HG03025 (cell line): ENCODE results near the gene C1orf159.
"Not testable (repeated sequence)": the region's sequence is repeated elsewhere in the genome, so short reads cannot be mapped to it uniquely, and the experiment has no call there.

Experiments used
- ATAC-seq: cut with Tn5 transposase; IDR thresholded peaks from one replicate; pipeline ENCODE4 v1.9.1; 2021; ENCODE audit warnings: mild to moderate bottlenecking, moderate library complexity; ENCODE audit not compliant: unreplicated experiment, low FRiP score

The C1orf159 gene

DNA sequence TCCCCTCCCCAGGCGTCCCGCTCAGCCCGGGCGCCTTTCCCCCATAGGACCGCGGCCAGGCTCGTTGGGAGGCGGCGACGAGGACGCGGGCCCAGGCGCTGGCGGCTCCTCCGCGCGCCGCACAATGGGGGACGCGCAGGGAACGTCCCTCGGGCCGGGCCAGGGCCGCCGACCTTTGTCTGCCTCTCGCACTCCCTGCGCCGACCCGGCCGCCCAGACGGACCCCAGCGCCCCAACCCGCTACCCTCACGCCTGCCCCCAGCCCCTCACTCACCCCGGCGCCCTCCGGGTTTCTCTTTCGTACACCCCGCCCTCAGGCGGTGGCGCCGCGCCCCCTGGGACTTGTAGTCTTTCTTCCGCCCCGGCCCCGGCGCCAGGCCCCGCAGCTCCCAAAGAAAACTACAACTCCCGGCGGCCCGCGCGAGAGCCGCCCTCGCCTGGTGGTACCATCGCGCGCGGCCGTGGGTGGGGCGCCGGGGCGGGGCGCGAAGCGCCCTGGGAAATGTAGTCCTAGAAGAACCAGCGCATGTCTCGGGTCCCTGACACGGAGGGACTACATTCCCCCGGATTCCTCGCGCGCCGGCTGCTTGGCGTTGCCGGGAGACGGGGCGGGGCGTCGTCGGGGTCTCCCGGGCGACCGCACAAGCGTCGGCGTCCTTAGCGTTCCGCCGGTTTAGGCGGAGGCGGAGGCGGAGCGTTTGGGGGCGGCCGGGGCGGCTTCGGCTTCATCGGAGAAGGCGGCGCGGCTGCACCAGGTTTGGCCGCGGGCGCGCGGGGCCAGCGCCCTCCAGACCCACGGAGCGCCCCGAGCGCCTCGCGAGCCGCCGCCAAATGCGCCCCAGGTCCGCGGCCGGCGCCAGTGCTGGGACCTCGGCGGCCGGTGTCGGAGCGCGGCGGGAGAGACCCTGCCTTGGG is at the start of gene C1orf159:
Gene C1orf159 (minus strand): TSS at position 304 of the 915 bp plus-strand sequence. CDS start 24,546 bp downstream, outside the sequence.
- ATAC-seq: peak; percentile 88

DNA sequence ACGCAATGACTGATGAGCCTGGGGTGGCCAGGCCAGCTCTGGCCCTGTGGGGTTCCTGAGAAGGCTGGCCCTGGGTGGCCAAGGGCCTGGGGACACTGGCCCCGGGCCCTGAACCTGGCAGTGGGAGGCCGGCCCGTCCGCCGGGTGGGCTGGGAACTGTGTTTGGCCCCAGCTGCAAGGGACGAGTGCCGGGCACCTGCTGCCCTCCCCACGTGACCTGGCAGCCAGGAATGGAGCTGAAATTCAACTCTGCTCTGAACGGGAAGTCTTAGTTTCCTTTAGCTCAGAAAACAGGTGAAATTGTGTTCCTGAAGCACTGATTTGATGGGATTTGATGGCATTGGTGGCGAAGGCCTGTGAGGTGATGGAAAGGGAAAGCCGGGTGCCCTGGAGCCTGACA is 49.6 kb upstream of the C1orf159 start:
- no peak for ATAC-seq

DNA sequence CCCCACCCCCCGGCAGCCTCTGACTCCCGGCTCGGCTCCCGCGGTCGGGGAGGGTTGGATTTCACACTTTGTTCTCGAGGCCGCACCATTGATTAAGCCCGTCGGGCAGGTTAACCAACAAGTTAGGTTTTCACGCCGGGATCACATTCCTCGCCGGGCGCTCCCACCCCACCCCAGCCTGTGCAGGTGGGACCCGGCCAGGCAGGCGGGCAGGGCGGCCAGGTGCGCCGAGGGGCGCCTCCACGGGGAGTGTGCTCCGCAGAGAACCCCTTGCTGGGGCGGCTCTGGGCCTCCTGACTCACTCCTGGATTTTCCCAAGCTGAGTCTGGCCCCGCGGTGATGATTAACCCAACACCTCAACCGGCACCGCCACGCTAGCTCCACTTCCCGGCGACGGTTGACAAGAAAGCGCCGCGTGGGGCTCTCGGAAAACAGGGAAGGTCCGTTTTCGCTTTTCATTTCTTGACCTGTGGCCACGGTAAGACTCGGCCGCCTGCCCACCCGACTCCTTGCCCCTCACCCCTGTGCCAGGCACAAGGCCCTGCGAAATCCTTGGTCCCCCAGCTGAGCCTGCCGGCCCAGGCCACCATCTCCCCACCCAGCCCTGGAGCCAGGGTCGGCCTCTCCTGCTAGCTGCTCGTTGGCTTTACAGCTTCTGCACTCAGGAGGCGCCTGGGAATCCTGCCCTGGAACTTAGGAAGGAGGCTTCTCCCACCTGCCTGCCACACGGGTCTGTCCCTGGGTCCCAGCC is 49.0 kb upstream of the C1orf159 start:
- ATAC-seq: no peak

DNA sequence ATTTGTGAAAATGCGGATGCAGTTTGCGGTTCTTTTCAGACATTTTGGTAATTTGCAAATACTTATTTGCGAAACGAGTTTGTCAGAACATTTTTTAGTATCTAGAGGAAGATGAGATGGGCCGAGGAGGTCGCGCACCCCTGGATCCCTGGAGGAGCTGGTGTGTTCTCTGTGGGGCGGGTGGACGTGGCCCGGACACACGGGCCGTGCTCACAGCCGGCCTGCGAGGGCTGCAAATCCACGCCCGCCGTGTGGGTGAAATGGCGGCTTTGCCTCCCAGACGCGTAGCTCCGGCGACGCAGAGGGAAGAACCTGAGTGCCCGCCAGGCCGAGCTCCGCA is 48.4 kb upstream of the C1orf159 start:
- ATAC-seq: no peak

- no peak for ATAC-seq
These were observed 47.7 kb upstream of the C1orf159 start for GRCh38 chr1:1163538-1164070.

DNA sequence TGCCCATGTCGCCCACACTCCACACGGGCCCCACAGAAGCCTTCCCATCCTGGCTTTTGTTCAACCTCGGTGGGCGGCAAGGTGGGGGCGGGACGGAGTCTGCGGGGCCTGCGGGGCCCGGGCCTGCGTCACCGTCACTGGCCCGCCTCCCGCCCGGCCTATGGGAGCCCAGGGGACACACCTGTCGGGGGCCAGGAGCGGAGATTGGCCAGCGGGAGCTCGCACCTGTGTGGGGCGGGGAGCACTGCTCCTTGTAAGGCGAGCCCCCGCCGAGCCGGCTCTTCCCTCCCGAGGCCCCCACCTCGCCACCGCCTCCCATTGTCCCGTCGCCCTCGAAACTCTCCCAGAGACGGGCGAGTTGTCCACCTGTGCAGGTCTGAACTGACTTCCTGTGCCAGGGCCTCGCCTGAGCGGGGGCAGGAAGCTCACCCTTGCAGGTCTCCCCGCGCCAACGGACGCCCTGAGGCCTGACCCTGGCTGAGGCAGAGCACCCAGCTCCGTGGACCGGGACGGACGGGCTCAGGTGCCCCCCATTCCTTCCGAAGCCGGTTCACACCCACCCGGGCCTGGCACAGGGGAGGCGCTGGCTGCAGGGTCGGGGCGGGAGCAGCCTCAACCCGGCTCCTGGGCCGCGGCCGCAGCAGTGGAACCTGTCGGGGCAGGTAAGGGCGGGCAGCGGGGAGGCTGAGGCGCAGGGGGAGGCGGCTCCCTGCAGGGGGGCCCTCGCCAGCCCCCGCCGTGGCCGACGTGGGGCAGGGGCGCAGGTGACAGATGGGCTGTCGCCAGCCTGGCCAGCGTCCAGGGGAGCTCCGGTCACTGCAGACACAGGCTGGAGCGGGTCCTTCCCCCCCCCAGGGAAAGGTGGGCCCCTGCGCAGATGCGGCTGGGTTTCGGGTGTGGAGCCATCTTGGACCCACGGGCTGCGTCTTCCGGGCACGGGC is 47.0 kb upstream of the C1orf159 start:
- ATAC-seq: no peak

DNA sequence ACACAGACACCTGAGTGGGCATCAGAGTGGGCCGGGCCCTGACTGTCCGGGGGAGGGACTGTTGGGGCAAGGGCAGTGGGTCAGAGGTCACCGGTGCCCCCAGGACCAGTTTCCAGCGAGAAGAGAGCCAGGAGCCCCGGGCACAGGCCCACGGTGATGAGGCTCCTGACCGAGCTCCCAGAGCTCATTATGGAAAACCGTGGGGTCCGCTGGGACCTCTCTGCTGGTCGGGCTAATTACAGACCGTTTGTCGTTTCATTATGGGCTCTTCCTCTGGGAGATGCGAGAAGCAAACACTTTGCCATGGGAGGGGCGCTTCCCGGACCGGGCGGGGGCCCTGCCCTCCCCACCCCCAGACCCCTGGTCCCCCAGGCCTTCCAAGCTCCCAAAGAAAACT is 45.8 kb upstream of the C1orf159 start:
- no peak for ATAC-seq

- ATAC-seq: no peak
These were observed 45.3 kb upstream of the C1orf159 start for GRCh38 chr1:1161078-1161682.

DNA sequence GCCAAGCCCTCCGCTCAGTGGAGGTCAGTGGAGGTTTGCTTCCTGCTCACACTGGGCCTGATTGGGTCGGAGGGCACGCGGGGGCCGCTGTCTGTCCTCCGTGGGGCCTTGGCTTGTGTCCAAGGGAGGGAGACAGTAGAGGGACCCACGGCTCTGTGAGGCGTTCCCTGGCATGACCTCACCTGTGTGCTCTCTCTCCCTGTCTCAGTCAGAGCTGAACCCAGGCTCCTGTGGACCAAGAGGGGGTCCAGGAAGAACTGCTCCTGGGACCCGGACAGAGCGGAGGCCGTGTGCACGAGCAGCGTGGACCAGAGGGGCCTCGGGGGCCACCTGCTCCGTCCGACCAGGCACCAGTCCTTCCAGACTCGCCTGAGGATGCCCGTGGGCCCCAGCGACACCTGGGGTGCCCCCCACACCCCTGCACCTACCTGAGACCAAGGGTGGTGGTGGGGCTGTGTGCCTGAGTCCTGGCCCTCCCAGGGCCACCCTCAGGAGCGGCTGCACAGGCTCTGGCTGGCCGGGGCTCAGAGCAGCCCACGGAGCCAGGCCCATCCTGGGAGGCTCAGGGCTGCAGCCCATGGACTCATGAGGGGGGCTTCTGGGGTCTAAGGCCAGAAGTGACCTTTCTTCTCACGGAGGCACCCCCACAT is 44.5 kb upstream of the C1orf159 start:
- ATAC-seq: no peak

DNA sequence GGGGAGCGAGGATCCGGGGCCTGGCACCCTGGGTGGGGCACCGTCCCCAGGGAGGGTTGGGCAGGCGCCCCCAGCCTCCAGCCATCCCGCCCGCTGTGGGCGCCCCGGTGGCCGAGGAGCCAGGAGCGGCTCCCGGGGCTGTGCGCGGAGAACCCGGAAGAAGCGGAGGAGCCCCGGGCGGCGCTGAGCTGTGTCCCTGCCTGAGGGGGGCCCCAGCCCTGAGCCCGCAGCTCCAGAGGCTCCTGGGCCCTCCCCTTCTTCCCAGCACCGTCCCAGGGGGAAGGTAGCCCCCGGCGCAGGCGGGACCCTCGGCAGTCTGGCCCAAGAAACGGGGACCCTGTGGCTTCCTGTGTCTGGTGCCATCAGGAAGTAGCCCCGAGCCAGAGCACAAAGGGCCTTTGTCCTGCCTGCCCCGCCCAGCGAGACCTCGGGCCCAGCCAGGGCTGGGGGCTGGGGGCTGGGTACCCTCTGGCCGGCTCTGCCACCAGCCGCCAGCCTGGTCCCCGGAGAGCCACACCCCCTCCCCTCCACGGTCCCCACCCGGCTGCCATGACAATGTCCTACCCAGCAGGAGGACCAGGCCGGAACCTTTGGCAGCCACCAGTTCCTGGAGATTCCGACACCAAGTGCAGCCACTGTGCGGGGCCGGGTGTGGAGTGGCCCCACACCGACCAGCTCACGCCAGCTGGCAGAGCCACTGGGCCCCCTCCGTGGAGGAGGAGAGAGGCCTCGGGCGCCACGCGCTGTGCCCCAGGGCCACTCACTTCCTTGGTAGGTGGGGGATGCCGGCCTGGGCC is 42.2 kb upstream of the C1orf159 start:
- ATAC-seq: no peak

GRCh38 chr1:1157426-1157913 is 41.6 kb upstream of the C1orf159 start:
- no peak for ATAC-seq

DNA sequence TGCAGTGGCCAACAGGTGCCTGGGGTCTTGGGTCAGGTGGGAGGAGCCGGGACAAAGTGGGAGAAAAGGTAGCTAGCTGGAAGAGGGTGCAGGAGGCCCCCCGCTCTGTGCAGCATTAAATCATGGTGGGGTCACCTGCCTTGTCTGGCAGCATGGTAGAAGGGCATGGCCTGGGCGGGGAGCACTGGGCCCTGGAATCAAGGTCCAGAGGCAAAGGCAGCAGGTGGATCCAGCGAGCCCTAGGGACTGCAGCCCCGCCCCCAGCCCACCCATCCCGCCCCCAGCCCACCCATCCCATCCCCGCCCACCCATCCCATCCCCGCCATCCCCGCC is 41.1 kb upstream of the C1orf159 start:
- no peak for ATAC-seq

DNA sequence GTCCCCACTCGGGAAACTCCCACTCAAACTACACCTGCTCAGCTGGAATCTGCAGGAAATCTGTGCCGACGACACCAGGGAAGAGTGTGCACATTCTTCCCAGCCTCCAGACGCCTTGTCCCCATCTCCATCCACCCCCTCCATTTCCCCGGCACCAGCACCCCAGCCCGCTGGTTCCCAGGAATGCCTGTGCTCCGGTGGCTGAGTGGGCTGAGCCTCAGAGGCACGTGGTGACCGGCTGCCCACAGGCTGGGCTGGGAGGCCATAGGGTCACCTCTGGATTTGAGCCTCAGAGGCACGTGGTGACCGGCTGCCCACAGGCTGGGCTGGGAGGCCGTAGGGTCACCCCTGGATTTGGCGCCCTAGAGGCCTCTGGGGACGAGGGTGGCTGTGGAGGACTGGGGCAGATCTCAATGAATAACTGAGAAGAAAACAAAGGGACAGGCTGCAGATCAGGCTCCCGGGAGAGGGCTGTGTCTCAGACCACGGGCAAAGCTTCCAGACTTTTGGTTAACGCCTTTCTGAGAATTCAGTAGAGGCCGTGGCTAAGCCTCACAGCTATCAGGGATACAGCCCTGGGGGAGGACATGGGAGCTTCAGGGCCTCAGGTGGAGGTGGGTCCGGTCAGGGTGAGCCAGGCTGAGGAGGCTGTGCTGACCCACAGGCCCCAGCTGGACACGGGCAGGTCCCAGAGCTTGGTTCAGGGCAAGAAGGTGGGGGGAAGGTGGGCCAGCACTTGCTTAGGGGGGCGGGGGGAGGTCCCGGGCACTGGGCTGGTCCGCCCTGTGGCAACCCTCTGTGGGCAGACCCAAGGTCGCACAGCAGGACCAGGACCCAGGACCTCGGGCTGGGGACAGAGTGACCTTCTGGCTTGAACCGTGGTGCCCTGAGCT is 40.5 kb upstream of the C1orf159 start:
- no peak for ATAC-seq

GRCh38 chr1:1155258-1155657 is 39.4 kb upstream of the C1orf159 start:
- no peak for ATAC-seq

DNA sequence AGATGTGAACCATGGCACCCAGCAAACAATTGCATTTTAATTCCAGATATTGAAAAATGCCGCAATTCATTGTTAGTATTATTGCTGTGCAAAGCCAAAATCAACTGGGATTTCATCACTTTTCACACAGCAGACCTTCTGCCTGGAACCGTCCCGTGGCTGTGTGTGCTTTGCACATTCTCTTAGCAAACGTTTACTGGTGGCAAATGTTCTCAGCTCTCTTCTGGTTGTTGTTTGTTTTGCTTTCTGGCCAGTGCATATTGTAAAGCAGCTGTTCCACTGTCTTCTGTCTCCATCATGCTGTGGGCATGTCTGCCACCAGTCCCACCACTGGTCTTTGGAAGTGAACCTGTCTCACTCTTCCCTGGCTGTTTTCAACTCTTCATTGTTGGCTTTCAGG is 38.0 kb upstream of the C1orf159 start:
- ATAC-seq: no peak

DNA sequence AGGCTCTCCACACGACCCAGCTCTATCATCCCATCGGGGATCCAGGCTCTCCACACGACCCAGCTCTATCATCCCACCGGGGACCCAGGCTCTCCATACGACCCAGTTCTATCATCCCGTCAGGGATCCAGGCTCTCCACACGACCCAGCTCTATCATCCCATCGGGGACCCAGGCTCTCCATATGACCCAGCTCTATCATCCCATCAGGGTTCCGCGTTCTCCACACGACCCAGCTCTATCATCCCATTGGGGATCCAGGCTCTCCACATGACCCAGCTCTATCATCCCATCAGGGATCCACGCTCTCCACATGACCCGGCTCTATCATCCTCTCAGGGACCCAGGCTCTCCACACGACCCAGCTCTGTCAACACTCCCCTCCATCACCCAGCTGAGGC is 37.3 kb upstream of the C1orf159 start:
- ATAC-seq: not testable (repeated sequence)

DNA sequence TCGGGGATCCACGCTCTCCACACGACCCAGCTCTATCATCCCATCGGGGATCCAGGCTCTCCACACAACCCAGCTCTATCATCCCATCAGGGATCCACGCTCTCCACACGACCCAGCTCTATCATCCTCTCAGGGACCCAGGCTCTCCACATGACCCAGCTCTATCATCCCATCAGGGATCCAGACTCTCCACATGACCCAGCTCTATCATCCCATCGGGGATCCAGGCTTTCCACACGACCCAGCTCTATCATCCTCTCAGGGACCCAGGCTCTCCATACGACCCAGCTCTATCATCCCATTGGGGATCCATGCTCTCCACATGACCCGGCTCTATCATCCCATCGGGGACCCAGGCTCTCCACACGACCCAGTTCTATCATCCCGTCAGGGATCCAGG is 36.5 kb upstream of the C1orf159 start:
- ATAC-seq: not testable (repeated sequence)

GRCh38 chr1:1151306-1151705 is 35.4 kb upstream of the C1orf159 start:
- no peak for ATAC-seq
